Measurements from ENCODE around the gene SLC35G3.
"Not testable (repeated sequence)": the region's sequence is repeated elsewhere in the genome, so short reads cannot be mapped to it uniquely, and the experiment has no call there.

The SLC35G3 gene

GRCh38 chr17:35202582-35202981, 8.4 kb upstream of the SLC35G3 start:
- not testable (repeated sequence) for DNase-seq

- DNase-seq: not testable (repeated sequence)
Measured at GRCh38 chr17:35195062-35195461, 869 bp upstream of the SLC35G3 start.

- DNase-seq: peak; percentile 35
Measured at GRCh38 chr17:35192708-35193107, 1.5 kb downstream of the SLC35G3 start.

- no peak for DNase-seq
Measured at GRCh38 chr17:35191001-35191695, 3.0 kb downstream of the SLC35G3 start.

- DNase-seq: no peak
Measured at GRCh38 chr17:35189291-35189690, 4.9 kb downstream of the SLC35G3 start.

GRCh38 chr17:35188111-35188510, 6.1 kb downstream of the SLC35G3 start:
- peak; percentile 33 for DNase-seq

- no peak for DNase-seq
Measured at GRCh38 chr17:35187481-35187880, 6.7 kb downstream of the SLC35G3 start.

- no peak for DNase-seq
Measured at GRCh38 chr17:35185849-35186248, 8.3 kb downstream of the SLC35G3 start.

- DNase-seq: no peak
Measured at GRCh38 chr17:35184274-35184673, 9.9 kb downstream of the SLC35G3 start.

GRCh38 chr17:35183332-35183731, 10.9 kb downstream of the SLC35G3 start:
- DNase-seq: no peak

GRCh38 chr17:35179379-35179778, 14.8 kb downstream of the SLC35G3 start:
- not testable (repeated sequence) for DNase-seq

GRCh38 chr17:35176897-35177296, 17.3 kb downstream of the SLC35G3 start:
- no peak for DNase-seq

GRCh38 chr17:35175638-35176415, 18.4 kb downstream of the SLC35G3 start:
- DNase-seq: no peak

- DNase-seq: no peak
Measured at GRCh38 chr17:35174835-35175334, 19.3 kb downstream of the SLC35G3 start.

- DNase-seq: not testable (repeated sequence)
Measured at GRCh38 chr17:35172321-35172720, 21.9 kb downstream of the SLC35G3 start.

GRCh38 chr17:35171834-35172233, 22.4 kb downstream of the SLC35G3 start:
- DNase-seq: no peak

GRCh38 chr17:35170968-35171771, 23.0 kb downstream of the SLC35G3 start:
- DNase-seq: peak; percentile 41

GRCh38 chr17:35169835-35170363, 24.3 kb downstream of the SLC35G3 start:
- no peak for DNase-seq

GRCh38 chr17:35167666-35168065, 26.5 kb downstream of the SLC35G3 start:
- no peak for DNase-seq

- no peak for DNase-seq
Measured at GRCh38 chr17:35167046-35167445, 27.1 kb downstream of the SLC35G3 start.

GRCh38 chr17:35166526-35166925, 27.7 kb downstream of the SLC35G3 start:
- no peak for DNase-seq

GRCh38 chr17:35164716-35165115, 29.5 kb downstream of the SLC35G3 start:
- DNase-seq: no peak

- no peak for DNase-seq
Measured at GRCh38 chr17:35163886-35164285, 30.3 kb downstream of the SLC35G3 start.
